ENCODE results near the gene SURF2.

DNA sequence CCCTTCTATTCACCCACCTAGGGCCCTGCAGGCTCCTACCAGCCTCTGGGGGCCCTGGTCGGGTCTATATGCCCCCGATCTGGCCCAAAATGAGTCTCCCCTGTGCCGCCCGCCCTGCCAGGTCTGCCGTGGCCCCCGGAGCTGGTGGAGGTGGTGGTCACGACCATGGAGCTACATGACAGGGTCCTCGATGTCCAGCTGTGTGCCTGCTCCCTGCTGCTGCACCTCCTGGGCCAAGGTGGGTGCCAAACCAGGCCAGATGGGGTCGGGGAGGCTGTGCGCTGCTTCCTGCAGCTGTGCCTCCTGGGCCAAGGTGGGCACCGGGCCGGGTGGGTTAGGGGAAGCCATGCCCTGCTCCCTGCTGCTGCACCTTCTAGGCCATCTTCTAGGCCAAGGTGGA lies 43.9 kb downstream of the SURF2 start:
- TF ChIP-seq, protein P1, sequence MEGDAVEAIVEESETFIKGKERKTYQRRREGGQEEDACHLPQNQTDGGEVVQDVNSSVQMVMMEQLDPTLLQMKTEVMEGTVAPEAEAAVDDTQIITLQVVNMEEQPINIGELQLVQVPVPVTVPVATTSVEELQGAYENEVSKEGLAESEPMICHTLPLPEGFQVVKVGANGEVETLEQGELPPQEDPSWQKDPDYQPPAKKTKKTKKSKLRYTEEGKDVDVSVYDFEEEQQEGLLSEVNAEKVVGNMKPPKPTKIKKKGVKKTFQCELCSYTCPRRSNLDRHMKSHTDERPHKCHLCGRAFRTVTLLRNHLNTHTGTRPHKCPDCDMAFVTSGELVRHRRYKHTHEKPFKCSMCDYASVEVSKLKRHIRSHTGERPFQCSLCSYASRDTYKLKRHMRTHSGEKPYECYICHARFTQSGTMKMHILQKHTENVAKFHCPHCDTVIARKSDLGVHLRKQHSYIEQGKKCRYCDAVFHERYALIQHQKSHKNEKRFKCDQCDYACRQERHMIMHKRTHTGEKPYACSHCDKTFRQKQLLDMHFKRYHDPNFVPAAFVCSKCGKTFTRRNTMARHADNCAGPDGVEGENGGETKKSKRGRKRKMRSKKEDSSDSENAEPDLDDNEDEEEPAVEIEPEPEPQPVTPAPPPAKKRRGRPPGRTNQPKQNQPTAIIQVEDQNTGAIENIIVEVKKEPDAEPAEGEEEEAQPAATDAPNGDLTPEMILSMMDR (IDR thresholded peaks at IDR 0.05 in 2 of 3, conservative IDR thresholded peaks at IDR 0.05 in 1 of 3; ENCODE audit: borderline replicate concordance in 1 of 3, insufficient read depth in 1 of 3, low read depth in 2 of 3, low read length in 2 of 3): no peak
- TF ChIP-seq SIN3A (IDR thresholded peaks at IDR 0.05; ENCODE audit: low read depth) (no peak), EZH2 (IDR thresholded peaks at IDR 0.05) (no peak), ZFX (IDR thresholded peaks at IDR 0.05) (no peak), POLR2A (IDR thresholded peaks at IDR 0.05; ENCODE audit: borderline replicate concordance, extremely low read depth, insufficient read depth, insufficient read length) (no peak), EGR1 (IDR thresholded peaks at IDR 0.05; ENCODE audit: low read depth) (no peak)
- TF ChIP-seq, protein P2, sequence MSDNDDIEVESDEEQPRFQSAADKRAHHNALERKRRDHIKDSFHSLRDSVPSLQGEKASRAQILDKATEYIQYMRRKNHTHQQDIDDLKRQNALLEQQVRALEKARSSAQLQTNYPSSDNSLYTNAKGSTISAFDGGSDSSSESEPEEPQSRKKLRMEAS (IDR thresholded peaks at IDR 0.05): no peak
- TF ChIP-seq, protein P3, sequence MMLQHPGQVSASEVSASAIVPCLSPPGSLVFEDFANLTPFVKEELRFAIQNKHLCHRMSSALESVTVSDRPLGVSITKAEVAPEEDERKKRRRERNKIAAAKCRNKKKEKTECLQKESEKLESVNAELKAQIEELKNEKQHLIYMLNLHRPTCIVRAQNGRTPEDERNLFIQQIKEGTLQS (IDR thresholded peaks at IDR 0.05): no peak
